Glutamatergic neuron (in vitro differentiated cells): ENCODE results near the gene LIX1L. TPM values are rescaled to one million over a fixed set of nuclear protein-coding genes. Genes with fewer than 3 reads are reported as not detected.
A peak's percentile ranks its signal among the peaks of the same experiment; 100 is the strongest.

Experiments used
- DNase-seq: peaks from one replicate; pipeline ENCODE4 v3.0.0; 2022
- H3K27ac Mint-ChIP-seq: one replicate; pipeline ENCODE4 v1.8.0; 2020; ENCODE audit warnings: mild to moderate bottlenecking, mixed read lengths, inconsistent platforms; ENCODE audit not compliant: unreplicated experiment
- H3K27me3 Mint-ChIP-seq: one replicate; pipeline ENCODE4 v1.8.0; 2020; ENCODE audit warnings: mild to moderate bottlenecking, moderate library complexity, mixed read lengths, inconsistent platforms; ENCODE audit not compliant: unreplicated experiment
- H3K36me3 Mint-ChIP-seq: one replicate; pipeline ENCODE4 v1.8.0; 2020; ENCODE audit warnings: mild to moderate bottlenecking, mixed read lengths, inconsistent platforms; ENCODE audit not compliant: unreplicated experiment
- H3K4me1 Mint-ChIP-seq: one replicate; pipeline ENCODE4 v1.8.0; 2020; ENCODE audit warnings: mild to moderate bottlenecking, low read depth, mixed read lengths, inconsistent platforms; ENCODE audit not compliant: unreplicated experiment
- H3K4me3 Mint-ChIP-seq: one replicate; pipeline ENCODE4 v1.8.0; 2020; ENCODE audit warnings: mild to moderate bottlenecking, mixed read lengths, inconsistent platforms; ENCODE audit not compliant: unreplicated experiment
- H3K9me3 Mint-ChIP-seq: one replicate; pipeline ENCODE4 v1.8.0; 2020; ENCODE audit warnings: mild to moderate bottlenecking, moderate library complexity, mixed read lengths, inconsistent platforms; ENCODE audit not compliant: unreplicated experiment
- long read RNA-seq: library from polyadenylated mRNA; unstranded; transcript quantifications from one replicate; pipeline ENCODE4 v2.0.0, GENCODE V29; 2020; ENCODE audit not compliant: unreplicated experiment
- total RNA-seq: library from RNA; stranded (reverse); fragmentation: NEBNext Ultra II Directional; extraction: Animal tissue kit (Norgen Biotek cat#: 25700); gene quantifications from one replicate; pipeline ENCODE4 v1.2.1, GENCODE V29; 2021; ENCODE audit not compliant: unreplicated experiment
- TF ChIP-seq, protein P1 (sequence below): fragments of 200-600 bp; sonication (generic); IDR thresholded peaks from one replicate; pipeline ENCODE4 v1.5.0; 2021; ENCODE audit not compliant: partially characterized antibody, unreplicated experiment

LIX1L gene
- 20.3 TPM for total RNA-seq
- long read RNA-seq, partial matches to known transcripts = 2 of 2 reads
- long read RNA-seq, other reads (novel, unspliced or antisense) = 0 of 2 reads

DNA sequence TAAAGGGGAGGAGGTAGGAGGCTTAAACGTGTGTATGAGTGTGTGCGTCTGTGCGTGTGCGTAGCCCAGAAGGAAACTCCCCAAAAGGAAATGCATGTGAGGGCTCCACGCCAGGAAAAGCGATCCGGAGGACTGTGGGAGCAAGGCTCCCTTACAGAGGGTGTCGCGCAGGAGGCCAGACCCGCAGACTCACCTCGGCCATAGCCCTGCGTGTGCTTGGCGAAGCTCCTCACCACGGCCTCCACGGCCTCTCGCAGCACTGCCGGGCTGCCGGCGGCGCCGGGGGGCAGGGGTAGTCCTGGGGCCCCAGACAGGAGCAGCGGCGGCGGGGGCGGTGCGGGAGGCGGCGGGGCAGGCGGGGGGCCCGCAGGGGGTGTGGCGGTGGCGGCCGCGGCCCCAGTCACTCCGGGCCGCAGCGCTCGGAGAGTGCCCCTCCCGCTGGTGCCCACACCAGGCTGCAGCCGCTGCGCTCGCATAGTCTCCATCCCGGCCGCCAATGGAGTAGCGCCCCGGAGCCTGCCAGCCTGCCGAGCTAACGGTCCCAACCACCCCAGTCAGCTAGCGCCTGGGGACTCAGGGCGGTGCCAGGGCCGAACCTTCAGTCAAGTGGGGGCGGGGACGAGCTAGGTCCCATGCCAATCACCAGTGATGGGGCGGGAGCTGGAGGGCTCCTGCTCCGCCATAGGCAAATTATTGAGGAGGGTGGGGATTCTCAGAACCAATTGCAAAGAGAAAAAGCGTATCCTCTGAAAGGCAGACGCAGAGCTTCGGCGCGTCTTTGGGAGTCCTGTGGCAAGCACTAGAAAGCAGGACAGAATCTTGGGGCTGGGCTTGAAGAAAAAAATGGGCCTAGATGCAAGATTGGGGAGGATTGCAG lies at the start of gene LIX1L:
Gene LIX1L, minus strand, starts transcription at position 575 of the 877 bp plus-strand sequence. Its CDS starts 90 bp downstream, at position 485.
- TF ChIP-seq, protein P1, sequence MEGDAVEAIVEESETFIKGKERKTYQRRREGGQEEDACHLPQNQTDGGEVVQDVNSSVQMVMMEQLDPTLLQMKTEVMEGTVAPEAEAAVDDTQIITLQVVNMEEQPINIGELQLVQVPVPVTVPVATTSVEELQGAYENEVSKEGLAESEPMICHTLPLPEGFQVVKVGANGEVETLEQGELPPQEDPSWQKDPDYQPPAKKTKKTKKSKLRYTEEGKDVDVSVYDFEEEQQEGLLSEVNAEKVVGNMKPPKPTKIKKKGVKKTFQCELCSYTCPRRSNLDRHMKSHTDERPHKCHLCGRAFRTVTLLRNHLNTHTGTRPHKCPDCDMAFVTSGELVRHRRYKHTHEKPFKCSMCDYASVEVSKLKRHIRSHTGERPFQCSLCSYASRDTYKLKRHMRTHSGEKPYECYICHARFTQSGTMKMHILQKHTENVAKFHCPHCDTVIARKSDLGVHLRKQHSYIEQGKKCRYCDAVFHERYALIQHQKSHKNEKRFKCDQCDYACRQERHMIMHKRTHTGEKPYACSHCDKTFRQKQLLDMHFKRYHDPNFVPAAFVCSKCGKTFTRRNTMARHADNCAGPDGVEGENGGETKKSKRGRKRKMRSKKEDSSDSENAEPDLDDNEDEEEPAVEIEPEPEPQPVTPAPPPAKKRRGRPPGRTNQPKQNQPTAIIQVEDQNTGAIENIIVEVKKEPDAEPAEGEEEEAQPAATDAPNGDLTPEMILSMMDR = no peak
- peaks cover 15% of the 10 kb centered on the region for H3K4me1 Mint-ChIP-seq
- peaks cover 14% of the 10 kb centered on the region for H3K27me3 Mint-ChIP-seq
- no peaks in the 10 kb centered on the region for H3K36me3 Mint-ChIP-seq
- peaks cover 12% of the 10 kb centered on the region for H3K9me3 Mint-ChIP-seq
- H3K4me3 Mint-ChIP-seq = peak within 1 kb of the TSS; percentile 98
- peak within 1 kb of the TSS; percentile 56 for H3K27ac Mint-ChIP-seq
- peak; percentile 93 for DNase-seq

DNA sequence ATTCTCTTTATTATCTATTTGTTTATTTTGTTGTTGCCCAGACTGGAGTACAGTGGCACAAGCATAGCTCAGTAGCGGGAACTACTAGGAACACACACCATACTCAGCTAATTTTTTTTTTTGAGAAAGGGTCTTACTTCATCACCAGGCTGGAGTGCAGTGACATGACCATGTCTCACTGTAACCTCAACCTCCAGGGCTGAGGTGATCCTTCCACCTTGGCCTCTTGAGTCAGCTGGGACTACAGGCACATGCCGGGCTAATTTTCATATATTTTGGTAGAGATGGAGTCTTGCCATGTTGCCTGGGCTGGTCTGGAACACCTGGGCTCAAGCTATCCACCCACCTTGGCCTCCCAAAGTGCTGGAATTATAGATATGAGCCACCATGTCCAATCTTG lies 43.9 kb upstream of the LIX1L start:
- H3K9me3 Mint-ChIP-seq = peaks cover 10% of the 10 kb centered on the region
- no peak overlapping the region for H3K4me3 Mint-ChIP-seq
- no peaks in the 10 kb centered on the region for H3K36me3 Mint-ChIP-seq
- H3K4me1 Mint-ChIP-seq = peaks cover 14% of the 10 kb centered on the region
- no peak overlapping the region for H3K27ac Mint-ChIP-seq
- DNase-seq = no peak
- TF ChIP-seq, protein P1 = no peak
- H3K27me3 Mint-ChIP-seq = peaks cover 3% of the 10 kb centered on the region

DNA sequence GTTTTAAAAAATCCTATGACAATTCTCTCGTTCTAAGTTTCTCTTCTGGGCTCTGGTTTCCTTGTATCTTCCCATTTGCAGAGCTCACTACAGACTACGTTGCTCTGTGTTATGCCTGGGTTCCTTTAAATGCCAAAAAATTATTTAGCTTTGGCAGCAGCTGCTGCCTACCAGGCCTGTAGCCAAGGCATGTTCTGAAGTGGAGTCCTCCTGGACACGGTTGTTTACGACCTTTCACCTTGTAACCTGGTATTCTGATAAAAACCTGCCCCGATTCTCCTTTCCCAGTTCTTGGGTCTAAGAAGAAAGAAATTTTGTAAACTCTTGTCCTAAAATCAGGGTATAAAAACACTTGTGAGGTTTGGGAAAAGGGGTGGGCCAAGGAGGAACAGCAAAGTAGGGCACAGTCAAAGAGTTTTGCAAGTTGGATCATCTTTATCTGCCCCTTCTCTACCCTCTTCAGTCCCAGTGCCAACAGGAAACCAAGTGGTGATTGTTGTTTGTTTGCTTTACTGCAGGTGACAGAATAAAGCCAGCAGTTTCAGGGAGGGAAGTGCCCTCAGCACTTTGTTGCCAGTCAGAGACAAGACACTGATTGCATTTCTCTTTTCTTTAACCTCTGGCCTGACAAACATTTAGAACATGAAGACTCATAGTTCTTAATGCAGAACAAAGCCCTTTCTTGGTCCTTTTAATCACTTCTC lies 41.7 kb upstream of the LIX1L start:
- TF ChIP-seq, protein P1 = no peak
- H3K27ac Mint-ChIP-seq = no peak overlapping the region

DNA sequence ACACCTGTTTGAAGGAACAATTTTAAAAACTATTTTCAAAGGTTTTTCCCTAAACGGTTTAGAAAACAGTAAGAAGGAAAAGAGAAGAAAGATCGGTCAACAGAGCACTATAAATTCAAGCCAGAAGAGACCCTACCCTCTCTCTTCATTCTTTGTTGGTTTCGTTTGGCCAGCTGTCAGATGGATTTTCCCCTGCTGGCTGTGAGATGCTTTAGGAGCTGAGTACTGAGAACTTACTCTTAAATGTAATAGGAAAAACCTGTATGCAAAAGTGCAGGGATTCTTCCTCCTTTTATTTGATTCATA lies 39.9 kb upstream of the LIX1L start:
- Mint-ChIP-seq H3K4me3 (peak overlapping the region; percentile 99), H3K27ac (peak overlapping the region; percentile 98), H3K36me3 (peaks cover 28% of the 10 kb centered on the region), H3K9me3 (peaks cover 17% of the 10 kb centered on the region), H3K4me1 (peaks cover 25% of the 10 kb centered on the region), H3K27me3 (peaks cover 7% of the 10 kb centered on the region)
- no peak for DNase-seq
- TF ChIP-seq, protein P1 = no peak

More for the DNA sequence above, 41.7 kb upstream of the LIX1L start:
- H3K9me3 Mint-ChIP-seq = peaks cover 17% of the 10 kb centered on the region
- DNase-seq = no peak
- peak overlapping the region; percentile 40 for H3K4me3 Mint-ChIP-seq
- peaks cover 14% of the 10 kb centered on the region for H3K4me1 Mint-ChIP-seq
- peaks cover 15% of the 10 kb centered on the region for H3K36me3 Mint-ChIP-seq
- peaks cover 7% of the 10 kb centered on the region for H3K27me3 Mint-ChIP-seq
